MM.1S (cell line): ENCODE measurements around the gene BMPR1A.

Experiments used
- EZH2 ChIP-seq: fragments of 300-600 bp; sonication (generic); optimal IDR thresholded peaks from 2 replicates; pipeline ENCODE3; 2017; ENCODE audit warnings: low read depth, mild to moderate bottlenecking, antibody characterized with exemption, low read length, mixed read lengths
- TF ChIP-seq, protein P1 (sequence below): fragments of 300-600 bp; sonication (generic); IDR thresholded peaks from 2 replicates; pipeline ENCODE4 v1.5.1; 2016; ENCODE audit warnings: antibody characterized with exemption, low read length, mixed read lengths

DNA sequence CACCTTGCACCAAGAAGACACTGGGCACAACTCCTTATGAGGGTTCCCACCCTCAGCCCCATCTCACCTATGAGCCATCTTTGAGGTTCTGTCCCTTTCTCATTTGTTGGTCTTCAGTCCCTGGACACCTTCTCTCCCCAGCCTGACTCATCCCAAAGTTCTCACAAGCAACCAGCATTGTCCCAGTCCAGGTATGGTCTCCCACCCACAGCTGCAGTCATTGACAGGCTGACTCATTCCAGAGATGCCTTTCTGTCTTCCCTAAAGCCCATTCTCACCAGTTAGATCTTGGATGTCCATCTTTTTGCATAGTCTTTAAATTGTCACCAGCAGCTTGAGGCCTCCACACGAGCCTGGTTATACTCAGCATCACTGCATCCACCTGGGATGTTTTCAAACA lies 26.7 kb upstream of the BMPR1A start:
- TF ChIP-seq, protein P1, sequence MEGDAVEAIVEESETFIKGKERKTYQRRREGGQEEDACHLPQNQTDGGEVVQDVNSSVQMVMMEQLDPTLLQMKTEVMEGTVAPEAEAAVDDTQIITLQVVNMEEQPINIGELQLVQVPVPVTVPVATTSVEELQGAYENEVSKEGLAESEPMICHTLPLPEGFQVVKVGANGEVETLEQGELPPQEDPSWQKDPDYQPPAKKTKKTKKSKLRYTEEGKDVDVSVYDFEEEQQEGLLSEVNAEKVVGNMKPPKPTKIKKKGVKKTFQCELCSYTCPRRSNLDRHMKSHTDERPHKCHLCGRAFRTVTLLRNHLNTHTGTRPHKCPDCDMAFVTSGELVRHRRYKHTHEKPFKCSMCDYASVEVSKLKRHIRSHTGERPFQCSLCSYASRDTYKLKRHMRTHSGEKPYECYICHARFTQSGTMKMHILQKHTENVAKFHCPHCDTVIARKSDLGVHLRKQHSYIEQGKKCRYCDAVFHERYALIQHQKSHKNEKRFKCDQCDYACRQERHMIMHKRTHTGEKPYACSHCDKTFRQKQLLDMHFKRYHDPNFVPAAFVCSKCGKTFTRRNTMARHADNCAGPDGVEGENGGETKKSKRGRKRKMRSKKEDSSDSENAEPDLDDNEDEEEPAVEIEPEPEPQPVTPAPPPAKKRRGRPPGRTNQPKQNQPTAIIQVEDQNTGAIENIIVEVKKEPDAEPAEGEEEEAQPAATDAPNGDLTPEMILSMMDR: no peak
- TF ChIP-seq EZH2: no peak
